HepG2 (cell line): ENCODE measurements around the gene SLC1A2. TPM values are rescaled to one million over a fixed set of nuclear protein-coding genes. Genes with fewer than 3 reads are reported as not detected.

Source experiments
- BRCA1 ChIP-seq: sonication (generic); formaldehyde crosslinking; IDR thresholded peaks from 2 replicates; pipeline ENCODE4 v1.4.0; 2020; ENCODE audit warnings: missing genetic modification reagents
- CEBPB ChIP-seq: IDR thresholded peaks from 2 replicates; pipeline ENCODE4 v1.6.1; 2011; ENCODE audit warnings: low read depth, low read length, improper control_type of control experiment, borderline replicate concordance
- ESRRA ChIP-seq: sonication (generic); formaldehyde crosslinking; IDR thresholded peaks from 2 replicates; pipeline ENCODE4 v1.5.1; 2020; ENCODE audit warnings: mild to moderate bottlenecking, low read depth, missing genetic modification reagents
- EZH2 ChIP-seq: conservative IDR thresholded peaks from 2 replicates; pipeline ENCODE4 v1.6.1; 2012; ENCODE audit warnings: mild to moderate bottlenecking, low read depth, low read length, moderate library complexity
- FOXJ3 ChIP-seq: sonication (generic); formaldehyde crosslinking; IDR thresholded peaks from 2 replicates; pipeline ENCODE4 v1.4.0; 2020; ENCODE audit warnings: missing genetic modification reagents, mild to moderate bottlenecking, borderline replicate concordance
- KDM1A ChIP-seq: IDR thresholded peaks from 2 replicates; pipeline ENCODE4 v1.6.1; 2016; ENCODE audit warnings: missing compliant biosample characterization
- MEIS2 ChIP-seq: sonication (generic); formaldehyde crosslinking; IDR thresholded peaks from 2 replicates; pipeline ENCODE4 v1.9.0; 2021; ENCODE audit warnings: mild to moderate bottlenecking, missing genetic modification reagents
- MIXL1 ChIP-seq: IDR thresholded peaks from 2 replicates; pipeline ENCODE4 v1.6.1; 2016
- NFE2L2 ChIP-seq: fragments of 150-350 bp; IDR thresholded peaks from 2 replicates; pipeline ENCODE4 v1.6.1; 2014; ENCODE audit warnings: low read length
- NR2F1 ChIP-seq, 2 experiments: fragments of 450-650 bp in 1 of 2; formaldehyde crosslinking in 1 of 2; IDR thresholded peaks; 2 replicates each; pipeline versions ENCODE4 v1.5.0 to v1.6.1; 2016 to 2020; ENCODE audit warnings: mild to moderate bottlenecking in 1 of 2, missing compliant biosample characterization in 1 of 2, missing genetic modification reagents in 1 of 2, moderate library complexity in 1 of 2
- PITX1 ChIP-seq: sonication (generic); formaldehyde crosslinking; IDR thresholded peaks from 2 replicates; pipeline ENCODE4 v1.5.1; 2020; ENCODE audit warnings: mild to moderate bottlenecking, missing genetic modification reagents
- RCOR2 ChIP-seq: IDR thresholded peaks from 2 replicates; pipeline ENCODE4 v1.6.1; 2016; ENCODE audit warnings: missing biosample characterization, missing genetic modification reagents
- SAFB2 ChIP-seq: sonication (generic); formaldehyde crosslinking; IDR thresholded peaks from 2 replicates; pipeline ENCODE4 v1.5.1; 2020; ENCODE audit warnings: missing genetic modification reagents, low read depth, mild to moderate bottlenecking, borderline replicate concordance
- THAP11 ChIP-seq: IDR thresholded peaks from 2 replicates; pipeline ENCODE4 v1.6.1; 2016; ENCODE audit warnings: missing biosample characterization, missing genetic modification reagents
- polyA plus RNA-seq, 8 experiments: library from polyadenylated mRNA; depleted of rRNA in 3 of 8; stranded (reverse) in 7 of 8; unstranded in 1 of 8; fragments of >200 nt; fragmentation: Illumina TruSeq in 4 of 8; extraction: Trizol in 4 of 8; gene quantifications; 2 replicates each; pipeline versions ENCODE4 v1.2.1 to v1.2.3, GENCODE V29; 2011 to 2016; ENCODE audit warnings: low read depth in 4 of 8, missing spikeins in 1 of 8, mixed read lengths in 1 of 8; ENCODE audit not compliant: insufficient read depth in 1 of 8
- total RNA-seq, 5 experiments: library from RNA; depleted of rRNA; stranded (reverse); fragments of >200 nt; fragmentation: Illumina TruSeq; extraction: Trizol; gene quantifications; 2 replicates each; pipeline ENCODE4 v1.2.3, GENCODE V29; 2016; ENCODE audit warnings: low read depth in 1 of 5
- TF ChIP-seq, protein P1 (sequence below): sonication (generic); formaldehyde crosslinking; IDR thresholded peaks from 2 replicates; pipeline ENCODE4 v1.8.1; 2022; ENCODE audit warnings: mild to moderate bottlenecking, missing genetic modification reagents
- TF ChIP-seq, protein P2 (sequence below): sonication (generic); formaldehyde crosslinking; IDR thresholded peaks from 2 replicates; pipeline ENCODE4 v1.4.0; 2020; ENCODE audit warnings: missing genetic modification reagents
- TF ChIP-seq, protein P3 (sequence below), 2 experiments: IDR thresholded peaks; 2 replicates each; pipeline ENCODE4 v1.6.1; 2011 to 2012; ENCODE audit warnings: low read length in 2 of 2, borderline replicate concordance in 1 of 2, low read depth in 1 of 2, mild to moderate bottlenecking in 1 of 2, moderate library complexity in 1 of 2
- TF ChIP-seq, protein P4 (sequence below): sonication (generic); formaldehyde crosslinking; IDR thresholded peaks from 2 replicates; pipeline ENCODE4 v1.4.0; 2020; ENCODE audit warnings: missing genetic modification reagents
- TF ChIP-seq, protein P5 (sequence below): sonication (generic); formaldehyde crosslinking; IDR thresholded peaks from 2 replicates; pipeline ENCODE4 v1.9.0; 2022; ENCODE audit warnings: missing genetic modification reagents, mild to moderate bottlenecking, borderline replicate concordance

The SLC1A2 gene
- total and polyA plus RNA-seq, 2 of the 13 experiments (the other 11 are each of a cell fraction or from before 2014, with no cell fraction given), result 23.2 to 43.2 TPM

DNA sequence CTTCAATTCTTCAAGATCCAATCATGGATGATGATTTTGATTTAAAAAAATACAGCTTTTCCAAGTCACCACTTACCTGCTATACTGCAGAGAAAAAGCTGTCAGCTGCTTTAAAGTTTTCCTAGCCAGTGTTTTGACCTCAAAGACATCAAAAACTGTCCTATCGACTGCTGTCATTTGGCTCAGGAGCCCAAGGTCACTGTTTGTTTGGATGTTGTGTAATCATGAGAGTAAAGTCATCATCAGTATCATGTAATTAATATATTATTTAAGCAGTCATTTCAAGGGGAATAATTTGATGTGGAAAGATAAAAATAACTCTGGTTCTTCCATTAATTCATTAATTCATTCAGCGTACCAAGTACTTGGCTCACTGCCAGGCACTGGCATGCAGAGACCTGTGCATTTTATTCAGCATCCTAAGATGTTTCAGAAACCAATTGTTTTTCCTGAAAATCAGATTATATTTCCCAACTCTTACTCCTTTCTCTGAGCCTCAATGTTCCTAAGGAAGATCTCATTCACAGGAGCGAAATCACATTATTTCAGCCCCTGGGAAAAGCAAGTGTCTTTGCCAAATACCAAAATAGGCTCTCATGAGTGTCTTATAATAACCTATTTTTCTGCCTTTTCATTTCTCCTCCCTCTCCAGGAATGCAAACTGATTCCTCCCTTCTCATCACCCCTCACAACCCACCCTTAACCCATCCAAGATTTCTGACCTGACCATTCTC, 59.9 kb downstream of the SLC1A2 start (continued):
- TF ChIP-seq, protein P1, sequence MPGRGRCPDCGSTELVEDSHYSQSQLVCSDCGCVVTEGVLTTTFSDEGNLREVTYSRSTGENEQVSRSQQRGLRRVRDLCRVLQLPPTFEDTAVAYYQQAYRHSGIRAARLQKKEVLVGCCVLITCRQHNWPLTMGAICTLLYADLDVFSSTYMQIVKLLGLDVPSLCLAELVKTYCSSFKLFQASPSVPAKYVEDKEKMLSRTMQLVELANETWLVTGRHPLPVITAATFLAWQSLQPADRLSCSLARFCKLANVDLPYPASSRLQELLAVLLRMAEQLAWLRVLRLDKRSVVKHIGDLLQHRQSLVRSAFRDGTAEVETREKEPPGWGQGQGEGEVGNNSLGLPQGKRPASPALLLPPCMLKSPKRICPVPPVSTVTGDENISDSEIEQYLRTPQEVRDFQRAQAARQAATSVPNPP, result no peak
- TF ChIP-seq, protein P2, sequence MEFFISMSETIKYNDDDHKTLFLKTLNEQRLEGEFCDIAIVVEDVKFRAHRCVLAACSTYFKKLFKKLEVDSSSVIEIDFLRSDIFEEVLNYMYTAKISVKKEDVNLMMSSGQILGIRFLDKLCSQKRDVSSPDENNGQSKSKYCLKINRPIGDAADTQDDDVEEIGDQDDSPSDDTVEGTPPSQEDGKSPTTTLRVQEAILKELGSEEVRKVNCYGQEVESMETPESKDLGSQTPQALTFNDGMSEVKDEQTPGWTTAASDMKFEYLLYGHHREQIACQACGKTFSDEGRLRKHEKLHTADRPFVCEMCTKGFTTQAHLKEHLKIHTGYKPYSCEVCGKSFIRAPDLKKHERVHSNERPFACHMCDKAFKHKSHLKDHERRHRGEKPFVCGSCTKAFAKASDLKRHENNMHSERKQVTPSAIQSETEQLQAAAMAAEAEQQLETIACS, result no peak
- TF ChIP-seq NFE2L2 (no peak), PITX1 (no peak), FOXJ3 (peak; percentile 60; the same call in 1 of the 2 replicates), NR2F1 (CRISPR knock-in tag; IDR thresholded peaks at IDR 0.05) (peak; percentile 51 to 56; a peak in 3 of 4 replicates), EZH2 (no peak), CEBPB (peak; percentile 91), MIXL1 (CRISPR knock-in tag) (peak; percentile 82), MEIS2 (CRISPR knock-in tag) (peak; percentile 82), BRCA1 (CRISPR knock-in tag) (no peak), ESRRA (CRISPR knock-in tag) (peak; percentile 72), RCOR2 (peak; percentile 47; the same call in 1 of the 2 replicates), THAP11 (CRISPR knock-in tag) (0 out of 2 replicates have a peak, but pooled peaks have one; percentile 3), KDM1A (CRISPR knock-in tag) (no peak), SAFB2 (CRISPR knock-in tag) (no peak)
- TF ChIP-seq, protein P3, sequence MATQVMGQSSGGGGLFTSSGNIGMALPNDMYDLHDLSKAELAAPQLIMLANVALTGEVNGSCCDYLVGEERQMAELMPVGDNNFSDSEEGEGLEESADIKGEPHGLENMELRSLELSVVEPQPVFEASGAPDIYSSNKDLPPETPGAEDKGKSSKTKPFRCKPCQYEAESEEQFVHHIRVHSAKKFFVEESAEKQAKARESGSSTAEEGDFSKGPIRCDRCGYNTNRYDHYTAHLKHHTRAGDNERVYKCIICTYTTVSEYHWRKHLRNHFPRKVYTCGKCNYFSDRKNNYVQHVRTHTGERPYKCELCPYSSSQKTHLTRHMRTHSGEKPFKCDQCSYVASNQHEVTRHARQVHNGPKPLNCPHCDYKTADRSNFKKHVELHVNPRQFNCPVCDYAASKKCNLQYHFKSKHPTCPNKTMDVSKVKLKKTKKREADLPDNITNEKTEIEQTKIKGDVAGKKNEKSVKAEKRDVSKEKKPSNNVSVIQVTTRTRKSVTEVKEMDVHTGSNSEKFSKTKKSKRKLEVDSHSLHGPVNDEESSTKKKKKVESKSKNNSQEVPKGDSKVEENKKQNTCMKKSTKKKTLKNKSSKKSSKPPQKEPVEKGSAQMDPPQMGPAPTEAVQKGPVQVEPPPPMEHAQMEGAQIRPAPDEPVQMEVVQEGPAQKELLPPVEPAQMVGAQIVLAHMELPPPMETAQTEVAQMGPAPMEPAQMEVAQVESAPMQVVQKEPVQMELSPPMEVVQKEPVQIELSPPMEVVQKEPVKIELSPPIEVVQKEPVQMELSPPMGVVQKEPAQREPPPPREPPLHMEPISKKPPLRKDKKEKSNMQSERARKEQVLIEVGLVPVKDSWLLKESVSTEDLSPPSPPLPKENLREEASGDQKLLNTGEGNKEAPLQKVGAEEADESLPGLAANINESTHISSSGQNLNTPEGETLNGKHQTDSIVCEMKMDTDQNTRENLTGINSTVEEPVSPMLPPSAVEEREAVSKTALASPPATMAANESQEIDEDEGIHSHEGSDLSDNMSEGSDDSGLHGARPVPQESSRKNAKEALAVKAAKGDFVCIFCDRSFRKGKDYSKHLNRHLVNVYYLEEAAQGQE (IDR thresholded peaks at IDR 0.05; ENCODE audit: borderline replicate concordance in 1 of 2, low read depth in 1 of 2, low read length in 2 of 2), result no peak
- TF ChIP-seq, protein P4, sequence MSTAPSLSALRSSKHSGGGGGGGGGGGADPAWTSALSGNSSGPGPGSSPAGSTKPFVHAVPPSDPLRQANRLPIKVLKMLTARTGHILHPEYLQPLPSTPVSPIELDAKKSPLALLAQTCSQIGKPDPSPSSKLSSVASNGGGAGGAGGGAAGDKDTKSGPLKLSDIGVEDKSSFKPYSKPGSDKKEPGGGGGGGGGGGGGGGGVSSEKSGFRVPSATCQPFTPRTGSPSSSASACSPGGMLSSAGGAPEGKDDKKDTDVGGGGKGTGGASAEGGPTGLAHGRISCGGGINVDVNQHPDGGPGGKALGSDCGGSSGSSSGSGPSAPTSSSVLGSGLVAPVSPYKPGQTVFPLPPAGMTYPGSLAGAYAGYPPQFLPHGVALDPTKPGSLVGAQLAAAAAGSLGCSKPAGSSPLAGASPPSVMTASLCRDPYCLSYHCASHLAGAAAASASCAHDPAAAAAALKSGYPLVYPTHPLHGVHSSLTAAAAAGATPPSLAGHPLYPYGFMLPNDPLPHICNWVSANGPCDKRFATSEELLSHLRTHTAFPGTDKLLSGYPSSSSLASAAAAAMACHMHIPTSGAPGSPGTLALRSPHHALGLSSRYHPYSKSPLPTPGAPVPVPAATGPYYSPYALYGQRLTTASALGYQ (CRISPR knock-in tag), result no peak
- TF ChIP-seq, protein P5, sequence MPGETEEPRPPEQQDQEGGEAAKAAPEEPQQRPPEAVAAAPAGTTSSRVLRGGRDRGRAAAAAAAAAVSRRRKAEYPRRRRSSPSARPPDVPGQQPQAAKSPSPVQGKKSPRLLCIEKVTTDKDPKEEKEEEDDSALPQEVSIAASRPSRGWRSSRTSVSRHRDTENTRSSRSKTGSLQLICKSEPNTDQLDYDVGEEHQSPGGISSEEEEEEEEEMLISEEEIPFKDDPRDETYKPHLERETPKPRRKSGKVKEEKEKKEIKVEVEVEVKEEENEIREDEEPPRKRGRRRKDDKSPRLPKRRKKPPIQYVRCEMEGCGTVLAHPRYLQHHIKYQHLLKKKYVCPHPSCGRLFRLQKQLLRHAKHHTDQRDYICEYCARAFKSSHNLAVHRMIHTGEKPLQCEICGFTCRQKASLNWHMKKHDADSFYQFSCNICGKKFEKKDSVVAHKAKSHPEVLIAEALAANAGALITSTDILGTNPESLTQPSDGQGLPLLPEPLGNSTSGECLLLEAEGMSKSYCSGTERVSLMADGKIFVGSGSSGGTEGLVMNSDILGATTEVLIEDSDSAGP, result no peak
